IPS-NIHi11 (cell line): ENCODE measurements around the gene MARVELD1.

Experiments
- DNase-seq: peaks from one replicate; pipeline ENCODE4 v3.0.0; 2012; ENCODE audit warnings: mixed read lengths, low spot score

The MARVELD1 gene

DNA sequence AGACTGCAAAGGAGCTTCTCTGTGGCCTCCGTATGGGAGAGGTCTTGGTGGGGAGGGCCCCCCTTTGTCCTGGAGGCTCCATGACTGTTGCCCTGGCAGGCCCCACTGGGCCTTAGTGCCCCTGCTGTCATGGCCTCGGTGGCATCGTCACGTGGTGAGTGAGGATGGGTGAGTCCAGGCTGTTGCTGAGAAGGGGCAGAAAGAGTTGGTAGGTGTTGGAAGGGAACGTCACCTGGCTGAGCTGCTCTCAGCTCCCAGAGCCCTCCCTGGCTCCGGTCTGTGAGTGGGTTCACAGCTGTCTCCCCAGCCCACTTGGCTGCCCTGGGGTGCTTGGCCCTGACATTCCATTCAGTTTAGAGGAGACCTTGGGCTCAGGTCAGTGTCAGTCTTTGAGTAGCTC, 42.2 kb downstream of the MARVELD1 start:
- no peak for DNase-seq

DNA sequence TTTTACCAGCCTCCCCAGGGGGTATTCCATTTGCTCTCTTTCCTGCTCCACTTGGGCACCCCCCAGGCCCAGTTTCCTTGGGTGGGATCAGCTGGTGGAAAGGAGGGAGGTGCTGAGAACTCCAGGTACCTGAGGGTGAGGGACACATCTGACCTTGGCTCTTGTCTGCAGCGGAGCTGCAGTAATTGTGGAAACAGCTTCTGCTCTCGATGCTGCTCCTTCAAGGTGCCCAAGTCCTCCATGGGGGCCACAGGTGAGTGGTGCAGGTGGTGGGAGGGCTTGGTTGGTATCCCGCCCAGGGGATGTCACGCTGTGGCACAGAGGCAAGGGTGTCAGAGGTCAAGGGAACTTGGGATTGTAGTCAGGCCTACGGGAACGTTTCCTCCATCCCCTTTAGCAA, 43.9 kb downstream of the MARVELD1 start:
- no peak for DNase-seq

DNA sequence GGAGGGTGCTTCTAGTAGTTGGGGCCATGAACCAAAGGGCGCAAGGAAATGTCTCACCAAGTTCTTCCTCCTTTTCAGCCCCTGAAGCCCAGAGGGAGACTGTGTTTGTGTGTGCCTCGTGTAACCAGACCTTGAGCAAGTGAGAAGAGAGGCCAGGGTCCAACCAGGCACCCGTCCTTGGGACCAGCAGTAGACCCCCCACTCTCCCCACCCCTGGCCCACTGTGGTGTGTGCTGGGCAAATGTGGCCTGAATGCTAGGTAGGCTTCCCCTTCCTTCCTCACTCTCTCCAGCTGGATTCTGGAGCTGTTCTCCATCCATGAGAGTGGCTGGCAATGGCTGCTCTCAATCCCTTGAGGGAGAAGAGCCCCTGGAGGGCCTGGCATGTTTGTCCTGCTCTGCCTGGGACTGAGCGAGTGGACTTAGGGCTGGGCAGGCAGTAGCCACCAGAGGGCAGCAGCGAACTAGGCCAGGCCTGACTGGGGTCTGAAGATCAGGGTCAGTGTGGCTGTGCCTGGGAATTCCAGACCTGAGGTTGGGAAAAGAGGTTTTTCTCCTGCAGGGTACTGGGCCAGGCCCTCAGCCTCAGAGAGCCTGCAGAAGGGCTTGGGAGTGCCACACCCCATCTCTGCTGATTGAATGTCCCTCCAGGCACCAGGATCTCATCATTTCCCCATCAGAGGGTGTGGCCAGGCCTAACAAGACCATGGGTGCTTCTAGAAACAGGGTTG, 45.8 kb downstream of the MARVELD1 start:
- DNase-seq, result peak; percentile 94

DNA sequence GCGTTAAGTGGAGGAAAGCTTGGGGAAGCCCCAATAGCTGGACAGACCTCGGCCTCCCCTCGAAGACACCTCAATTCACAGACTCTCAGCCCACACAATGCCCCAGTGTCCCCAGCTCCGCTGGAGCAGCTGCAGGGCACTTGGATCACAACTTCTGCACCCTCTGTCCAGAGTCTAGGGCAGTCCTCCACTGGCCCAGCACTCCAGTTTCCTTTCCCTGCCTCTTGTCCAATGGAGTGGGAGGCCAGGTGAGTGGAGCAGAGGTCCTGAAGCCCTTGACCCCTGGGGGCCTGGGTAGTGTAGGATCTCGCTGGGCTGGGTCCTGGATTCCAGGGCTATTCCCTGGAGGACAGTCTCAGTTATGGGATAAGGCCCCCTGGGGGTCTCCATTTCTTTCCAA, 46.4 kb downstream of the MARVELD1 start:
- DNase-seq, result no peak

DNA sequence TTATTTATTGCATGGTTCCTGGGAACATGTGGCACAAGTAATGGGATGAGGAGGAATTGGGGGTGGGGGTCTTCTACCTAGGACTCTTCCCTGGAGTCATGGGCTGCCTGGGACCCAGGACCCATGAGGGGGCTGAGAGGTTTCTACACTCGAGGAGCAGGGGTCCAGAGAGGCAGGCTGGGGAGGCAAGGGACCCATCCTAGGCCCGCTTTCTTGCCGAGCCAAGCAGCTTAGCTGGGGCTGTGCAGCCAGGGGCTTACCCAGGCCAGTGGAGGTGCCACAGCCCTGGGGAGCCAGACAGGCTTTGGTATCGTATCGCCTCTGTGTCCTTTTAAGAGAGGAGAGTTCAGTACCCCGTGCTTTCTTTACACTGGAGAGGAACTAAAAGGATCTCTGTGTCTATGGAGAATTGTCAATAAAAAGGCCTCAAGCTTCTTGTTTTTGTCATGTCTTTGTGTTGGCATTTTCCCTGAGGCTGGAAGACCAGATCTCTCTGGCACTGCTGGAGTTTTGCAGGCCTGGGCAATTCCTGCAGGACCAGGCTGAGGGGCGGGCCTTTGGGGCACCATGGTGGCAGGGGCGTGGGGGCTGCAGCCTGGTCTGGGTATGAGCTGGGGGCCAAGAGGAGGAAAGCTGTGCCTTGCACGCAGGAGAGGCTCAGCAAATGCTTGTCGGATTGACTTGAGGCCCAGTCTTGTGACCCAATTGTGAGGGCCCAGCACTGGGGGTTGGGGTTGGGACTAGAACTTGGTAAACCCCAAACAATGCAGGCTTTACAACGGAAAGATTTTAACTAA, 47.1 kb downstream of the MARVELD1 start:
- no peak for DNase-seq

DNA sequence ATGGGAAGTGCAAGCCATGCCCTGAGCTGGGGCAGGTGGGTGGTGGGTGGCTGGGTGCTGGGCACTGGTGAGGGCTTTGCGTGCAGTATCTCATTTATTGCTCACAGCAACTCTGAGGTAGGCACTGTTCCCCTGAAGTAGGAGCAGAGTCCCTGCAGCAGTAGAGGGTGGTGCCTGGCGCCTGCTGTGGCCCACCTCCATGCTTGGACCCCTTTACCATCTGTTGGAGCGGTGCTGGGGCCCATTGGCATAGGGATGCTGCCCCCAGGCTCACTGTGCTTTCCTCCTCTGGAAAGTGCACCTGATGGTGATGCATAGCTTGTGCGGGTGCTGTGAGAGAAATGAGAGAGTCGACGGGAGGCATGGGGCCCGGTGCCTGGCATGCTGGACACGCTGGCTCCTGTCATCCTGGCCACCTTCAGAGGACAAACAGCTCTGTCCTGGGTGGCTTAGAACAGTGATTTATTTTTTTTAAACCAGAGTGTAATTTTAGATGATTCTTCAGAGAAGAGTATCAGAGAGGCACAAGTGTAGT, 47.9 kb downstream of the MARVELD1 start:
- DNase-seq, result no peak

DNA sequence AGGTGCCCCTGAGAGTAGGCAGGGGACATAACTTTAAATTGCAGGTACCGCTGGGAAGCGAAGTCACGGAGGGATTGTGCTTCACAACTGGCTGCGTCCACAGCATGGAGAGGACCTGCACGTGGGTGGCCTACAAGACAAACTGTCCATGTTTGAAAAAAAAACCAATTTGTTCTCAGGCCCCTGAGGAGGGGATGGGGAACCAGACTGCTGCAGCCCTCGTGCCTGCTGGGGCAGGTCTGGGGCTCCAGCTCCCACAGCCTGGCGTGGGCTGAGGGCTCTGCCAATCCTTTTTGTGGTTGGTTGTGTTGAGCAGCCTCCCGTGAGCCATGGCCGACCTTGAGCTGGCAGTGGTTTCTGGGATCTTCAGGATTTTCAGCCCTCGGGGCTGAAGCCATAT, 48.5 kb downstream of the MARVELD1 start:
- no peak for DNase-seq

DNA sequence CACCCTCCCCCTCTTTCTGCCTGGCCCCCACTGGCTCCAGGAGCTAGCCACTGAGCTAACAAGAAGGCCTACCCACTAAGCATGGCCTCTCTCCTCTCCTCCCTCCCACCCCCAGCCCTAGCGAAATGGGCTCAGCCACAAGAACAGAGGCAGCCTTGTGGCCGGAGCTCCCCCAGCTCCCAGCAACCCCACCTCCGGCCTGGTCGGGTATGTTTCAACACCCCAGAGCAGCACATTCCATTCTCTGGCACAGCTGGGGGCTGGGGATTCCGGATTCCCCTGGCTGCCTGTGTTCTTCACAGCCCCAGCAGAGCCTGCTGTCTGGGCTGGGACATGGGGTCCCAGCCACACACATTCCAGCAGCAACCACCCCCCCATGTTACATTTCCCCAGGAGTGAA, 49.3 kb downstream of the MARVELD1 start:
- peak; percentile 86 for DNase-seq

DNA sequence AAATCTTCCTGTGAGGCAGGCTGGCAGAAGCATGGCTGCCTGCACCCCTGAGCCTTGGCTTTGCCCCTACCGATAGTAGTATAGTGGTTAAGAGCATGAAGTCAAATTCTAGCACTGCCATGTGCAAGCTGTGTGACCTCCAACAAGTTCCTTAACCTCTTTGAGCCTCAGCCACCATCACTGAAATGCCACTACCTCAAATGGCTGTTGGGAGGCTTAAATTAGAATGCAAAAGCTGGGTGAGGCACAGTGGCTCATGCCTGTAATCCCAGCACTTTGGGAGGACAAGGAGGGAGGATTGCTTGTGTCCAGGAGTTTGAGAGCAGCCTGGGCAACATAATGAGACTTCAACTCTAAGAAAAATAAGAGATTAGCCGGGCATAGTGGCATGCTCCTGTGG, 49.9 kb downstream of the MARVELD1 start:
- DNase-seq, result no peak

DNA sequence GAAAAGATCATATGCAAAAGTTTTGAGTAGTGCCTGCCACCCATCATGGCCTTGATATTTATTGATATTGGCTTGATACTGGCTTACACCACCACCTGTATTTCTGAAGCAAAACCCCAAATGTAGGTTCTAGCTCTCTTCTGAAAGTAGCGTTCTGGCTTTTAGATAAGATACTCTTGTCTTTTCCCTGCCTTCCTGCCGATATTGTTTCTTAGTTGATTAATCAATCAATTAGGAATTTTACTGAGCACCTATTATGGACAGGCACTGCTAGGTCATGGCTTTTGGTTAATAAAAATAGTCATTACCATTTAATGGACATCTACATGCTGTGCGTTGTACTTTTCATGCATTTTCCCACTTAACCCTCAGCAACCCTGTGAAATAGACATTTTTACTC, 50.4 kb downstream of the MARVELD1 start:
- DNase-seq, result no peak

DNA sequence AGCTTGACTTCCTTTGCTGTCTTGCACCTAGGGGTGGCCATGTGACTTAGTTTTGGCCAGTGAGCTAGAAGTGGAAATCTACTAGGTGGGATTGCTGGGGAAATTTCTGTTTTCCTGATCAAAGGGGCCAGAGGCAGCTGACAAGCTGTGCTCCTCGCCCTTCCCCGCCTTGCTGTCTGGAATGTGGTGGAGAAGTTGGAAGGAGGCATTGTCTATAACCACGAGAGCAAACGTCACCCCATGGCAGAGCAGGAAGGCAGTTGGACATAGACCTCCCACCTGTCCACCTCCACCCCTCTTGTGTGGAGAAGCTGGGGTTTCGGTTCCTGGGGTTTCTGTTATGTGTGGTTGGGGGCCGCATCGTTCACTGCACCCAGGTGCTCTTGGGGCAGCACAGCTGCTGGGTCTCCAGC, 51.0 kb downstream of the MARVELD1 start:
- no peak for DNase-seq

DNA sequence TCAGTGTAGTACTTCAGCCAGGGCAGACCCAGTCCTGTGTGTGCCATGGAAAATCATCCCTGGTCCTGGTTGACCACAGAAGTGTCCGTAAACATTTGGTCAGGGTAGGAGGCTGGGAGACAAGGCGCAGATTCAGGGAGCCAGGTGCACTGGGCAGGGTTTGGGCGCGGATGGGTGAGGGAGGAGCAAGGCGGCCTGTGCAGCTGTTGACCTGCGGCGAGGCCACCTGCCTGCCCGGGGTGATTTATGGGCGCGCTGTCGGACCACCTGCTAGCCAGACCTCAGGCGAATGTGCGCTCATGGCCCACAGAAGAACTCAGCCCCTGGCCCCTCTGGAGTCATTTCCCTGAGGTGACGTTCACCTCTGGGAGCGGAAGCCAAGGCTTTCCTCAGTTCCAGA, 51.7 kb downstream of the MARVELD1 start:
- no peak for DNase-seq

DNA sequence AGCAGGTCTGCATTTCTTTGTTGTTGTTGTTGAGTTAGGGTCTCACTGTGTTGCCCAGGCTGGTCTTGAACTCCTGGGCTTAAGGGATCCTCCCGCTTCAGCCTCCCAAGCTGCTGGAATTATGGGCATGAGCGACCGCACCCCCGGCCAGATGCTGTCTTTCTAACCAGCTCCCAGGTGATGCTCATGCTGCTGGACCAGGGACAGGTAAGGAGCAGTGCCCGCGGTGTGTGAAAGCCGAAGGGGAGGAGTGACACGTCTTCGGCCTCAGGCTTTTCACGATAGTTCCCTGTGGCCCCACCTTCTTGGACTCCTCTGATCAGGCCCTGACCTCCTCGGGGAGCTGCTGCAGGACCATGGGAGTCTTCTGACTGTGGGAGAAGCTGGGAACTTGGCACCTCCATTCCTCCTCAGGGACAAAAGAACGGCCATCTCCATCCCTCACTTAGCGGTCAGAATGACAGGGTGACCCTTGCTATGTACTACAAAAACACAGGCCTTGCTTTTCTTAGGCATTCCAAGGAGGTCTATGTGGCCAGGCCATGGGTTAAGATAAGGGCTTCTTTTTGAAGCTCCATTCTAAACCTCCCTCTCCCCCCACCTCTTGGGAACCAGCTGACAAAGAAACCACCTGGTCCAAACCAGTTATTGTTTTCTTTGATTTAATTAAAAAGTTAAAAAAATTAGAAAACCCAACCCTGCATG, 52.7 kb downstream of the MARVELD1 start:
- no peak for DNase-seq

DNA sequence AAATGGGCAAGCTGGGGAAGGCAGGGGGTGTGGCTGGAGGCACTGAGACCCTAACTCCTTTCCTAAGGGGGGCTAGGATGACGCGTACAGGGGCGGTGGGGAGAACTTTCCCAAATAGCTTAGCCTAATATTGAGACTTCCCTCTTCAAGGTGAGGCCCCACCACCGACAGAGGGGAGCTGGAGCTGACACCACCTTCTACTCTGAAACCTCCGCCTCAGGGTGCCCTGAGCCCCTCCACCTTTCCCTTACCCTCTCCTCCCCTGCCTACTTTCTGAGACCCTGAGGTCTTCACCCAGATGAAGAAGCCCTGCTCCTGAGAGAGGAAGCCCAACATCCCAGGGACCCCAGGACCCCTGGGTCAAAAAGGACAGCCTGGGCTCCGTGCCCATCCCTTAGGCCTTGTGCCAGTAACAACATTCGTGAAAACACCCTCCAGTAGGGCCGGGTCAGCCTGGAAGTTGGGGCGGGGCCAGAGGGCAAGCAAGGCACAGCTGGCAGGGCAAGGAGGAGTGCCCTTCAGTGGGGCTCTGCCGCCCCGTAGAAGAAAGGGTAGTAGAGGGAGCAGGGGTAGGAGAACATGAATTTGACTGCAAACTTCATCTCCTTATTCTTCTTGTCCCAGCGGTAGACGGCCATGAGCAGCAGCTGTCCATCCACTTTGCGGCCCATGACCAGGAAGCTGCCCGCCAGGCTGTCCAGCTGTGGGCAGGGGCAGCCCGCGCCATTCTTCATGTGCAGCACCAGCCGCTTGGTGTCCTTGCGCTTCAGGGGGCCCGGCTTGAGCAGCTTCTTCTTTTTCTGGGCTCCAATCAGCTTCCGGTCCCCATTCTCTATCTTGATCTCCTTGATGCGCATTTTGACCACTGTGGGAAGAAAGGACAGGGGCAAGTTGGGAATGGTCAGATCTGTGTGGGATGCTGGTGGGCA, 53.7 kb downstream of the MARVELD1 start:
- DNase-seq, result no peak
